HG03354 (cell line): Measurements from ENCODE around the gene EXD3.
"Not testable (repeated sequence)": the region's sequence is repeated elsewhere in the genome, so short reads cannot be mapped to it uniquely, and the experiment has no call there.

Source experiments
- ATAC-seq: cut with Tn5 transposase; IDR thresholded peaks from one replicate; pipeline ENCODE4 v1.9.1; 2021; ENCODE audit warnings: mild to moderate bottlenecking; ENCODE audit not compliant: unreplicated experiment, poor library complexity, severe bottlenecking

The EXD3 gene

DNA sequence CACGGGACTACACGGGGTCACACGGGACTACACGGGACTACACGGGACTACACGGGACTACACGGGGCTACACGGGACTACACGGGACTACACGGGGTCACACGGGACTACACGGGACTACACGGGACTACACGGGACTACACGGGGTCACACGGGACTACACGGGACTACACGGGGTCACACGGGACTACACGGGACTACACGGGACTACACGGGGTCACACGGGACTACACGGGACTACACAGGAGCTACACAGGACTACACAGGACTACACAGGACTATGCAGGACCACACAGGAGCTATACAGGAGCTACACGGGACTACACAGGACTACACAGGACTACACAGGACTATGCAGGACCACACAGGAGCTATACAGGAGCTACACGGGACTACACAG lies 93.4 kb downstream of the EXD3 start:
- not testable (repeated sequence) for ATAC-seq

DNA sequence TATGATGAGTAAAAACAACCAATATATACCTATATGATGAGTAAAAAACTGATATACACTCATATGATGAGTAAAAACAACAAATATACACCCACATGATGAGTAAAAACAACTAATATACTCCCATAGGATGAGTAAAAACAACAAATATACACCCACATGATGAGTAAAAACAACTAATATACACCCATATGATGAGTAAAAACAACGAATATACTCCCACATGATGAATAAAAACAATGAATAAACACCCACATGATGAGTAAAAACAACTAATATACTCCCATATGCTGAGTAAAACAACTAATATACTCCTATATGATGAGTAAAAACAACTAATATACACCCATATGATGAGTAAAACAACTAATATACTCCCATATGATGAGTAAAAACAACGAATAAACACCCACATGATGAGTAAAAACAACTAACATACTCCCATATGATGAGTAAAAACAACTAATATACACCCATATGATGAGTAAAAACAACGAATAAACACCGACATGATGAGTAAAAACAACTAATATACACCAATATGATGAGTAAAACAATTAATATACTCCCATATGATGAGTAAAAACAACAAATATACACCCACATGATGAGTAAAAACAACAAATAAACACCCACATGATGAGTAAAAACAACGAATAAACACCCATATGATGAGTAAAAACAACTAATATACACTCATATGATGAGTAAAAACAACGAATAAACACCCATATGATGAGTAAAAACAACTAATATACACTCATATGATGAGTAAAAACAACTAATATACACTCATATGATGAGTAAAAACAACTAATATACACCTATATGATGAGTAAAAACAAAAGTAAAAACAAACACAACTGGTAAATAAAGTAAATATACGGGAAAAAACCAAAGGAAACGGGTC lies 95.1 kb downstream of the EXD3 start:
- ATAC-seq: not testable (repeated sequence)

DNA sequence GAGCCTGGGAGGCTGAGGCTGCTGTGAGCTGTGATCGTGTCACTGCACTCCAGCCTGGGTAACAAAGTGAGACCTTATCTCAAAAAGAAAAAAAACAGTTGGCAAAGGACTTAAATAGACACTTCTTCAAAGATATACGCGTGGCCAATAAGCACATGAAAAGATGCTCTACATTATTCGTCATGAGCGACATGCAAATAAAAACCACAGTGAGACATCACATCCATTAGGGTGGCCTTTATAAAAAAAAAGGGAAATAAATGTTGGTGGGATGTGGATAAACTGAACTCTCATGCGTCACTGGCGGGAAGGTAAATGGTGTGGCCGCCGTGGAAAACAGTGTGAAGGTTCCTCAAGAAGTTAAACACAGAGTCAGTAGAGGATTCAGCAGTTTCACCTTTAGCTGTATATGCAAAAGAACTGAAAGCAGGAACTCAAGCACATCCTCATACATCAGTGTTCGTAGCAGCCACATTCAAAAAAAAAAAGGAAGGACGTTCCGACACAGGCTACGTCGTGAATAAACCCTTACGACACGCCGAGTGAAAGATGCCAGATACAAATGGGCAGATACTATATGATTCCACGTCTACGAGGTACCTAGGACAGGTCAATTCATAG lies 96.4 kb downstream of the EXD3 start:
- no peak for ATAC-seq

DNA sequence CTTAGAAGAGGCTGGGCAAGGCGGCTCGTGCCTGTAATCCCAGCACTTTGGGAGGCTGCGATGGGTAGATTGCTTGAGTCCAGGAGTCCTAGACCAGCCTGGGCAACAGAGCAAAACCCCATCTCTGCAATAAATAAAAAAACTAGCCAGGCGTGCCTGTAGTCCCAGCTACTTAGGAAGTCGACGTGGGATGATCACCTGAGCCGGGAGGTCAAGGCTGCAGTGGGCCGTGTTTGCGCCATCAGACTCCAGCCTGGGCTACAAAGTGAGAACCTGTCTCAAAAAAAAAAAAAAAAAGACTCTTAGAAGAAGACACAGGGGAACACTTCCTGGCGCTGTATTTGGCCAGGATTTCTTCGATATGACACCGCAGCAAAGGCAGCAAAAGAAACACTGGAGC lies 97.2 kb downstream of the EXD3 start:
- ATAC-seq: no peak

DNA sequence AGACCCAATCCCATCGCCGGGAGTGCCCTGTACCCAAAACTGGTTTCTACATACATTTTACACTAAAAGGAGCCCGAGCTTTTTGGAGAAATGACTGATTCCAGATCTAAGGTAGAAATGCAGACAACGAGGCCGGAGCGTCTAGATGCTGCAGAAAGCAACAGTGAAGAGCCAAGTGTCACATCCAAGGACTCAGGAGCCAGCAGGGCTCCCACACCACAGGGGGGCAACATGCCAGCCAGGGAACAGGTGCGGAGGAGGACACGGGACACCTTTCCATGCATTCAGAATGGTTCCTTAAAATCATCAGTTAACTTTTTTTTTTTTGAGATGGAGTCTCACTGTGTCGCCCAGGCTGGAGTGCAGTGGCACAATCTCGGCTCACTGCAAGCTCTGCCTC lies 97.8 kb downstream of the EXD3 start:
- no peak for ATAC-seq

DNA sequence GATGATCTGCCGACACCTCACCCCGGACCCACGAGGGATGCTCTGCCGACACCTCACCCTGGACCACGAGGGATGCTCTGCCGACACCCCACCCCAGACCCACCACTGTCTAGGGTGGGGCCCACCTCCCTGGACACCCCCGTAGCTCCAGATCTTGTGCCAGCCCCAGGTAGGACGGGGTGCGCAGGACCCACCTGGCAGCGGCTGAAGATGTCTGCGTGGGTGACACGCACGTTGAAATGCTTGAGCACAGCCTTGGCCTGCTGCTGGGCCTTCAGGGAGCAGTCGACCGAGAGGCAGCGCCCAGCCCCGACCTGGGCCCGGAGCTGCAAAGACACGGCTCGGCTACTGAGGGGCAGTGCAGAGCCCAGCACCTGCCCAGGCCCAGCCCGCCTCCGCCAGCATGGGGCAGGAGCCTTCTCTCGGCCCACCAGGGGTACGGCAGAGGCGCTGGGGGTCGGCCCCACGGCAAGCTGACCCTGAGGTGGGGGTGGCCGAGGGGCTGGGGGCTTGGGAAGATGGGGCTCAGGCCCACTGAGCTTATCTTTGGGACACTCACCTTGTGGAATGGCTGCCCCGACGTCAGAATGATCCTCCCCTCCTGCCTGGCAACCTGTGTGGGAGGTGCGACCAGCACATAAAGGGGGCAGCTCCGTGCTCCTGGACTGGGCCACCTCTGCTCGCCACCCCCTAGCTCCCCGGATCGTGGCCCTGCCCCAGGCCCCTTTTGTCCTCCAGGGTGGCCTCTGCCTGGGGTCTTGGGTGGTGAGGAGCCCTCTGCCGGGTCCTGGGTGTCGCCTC lies 99.2 kb downstream of the EXD3 start:
- no peak for ATAC-seq

DNA sequence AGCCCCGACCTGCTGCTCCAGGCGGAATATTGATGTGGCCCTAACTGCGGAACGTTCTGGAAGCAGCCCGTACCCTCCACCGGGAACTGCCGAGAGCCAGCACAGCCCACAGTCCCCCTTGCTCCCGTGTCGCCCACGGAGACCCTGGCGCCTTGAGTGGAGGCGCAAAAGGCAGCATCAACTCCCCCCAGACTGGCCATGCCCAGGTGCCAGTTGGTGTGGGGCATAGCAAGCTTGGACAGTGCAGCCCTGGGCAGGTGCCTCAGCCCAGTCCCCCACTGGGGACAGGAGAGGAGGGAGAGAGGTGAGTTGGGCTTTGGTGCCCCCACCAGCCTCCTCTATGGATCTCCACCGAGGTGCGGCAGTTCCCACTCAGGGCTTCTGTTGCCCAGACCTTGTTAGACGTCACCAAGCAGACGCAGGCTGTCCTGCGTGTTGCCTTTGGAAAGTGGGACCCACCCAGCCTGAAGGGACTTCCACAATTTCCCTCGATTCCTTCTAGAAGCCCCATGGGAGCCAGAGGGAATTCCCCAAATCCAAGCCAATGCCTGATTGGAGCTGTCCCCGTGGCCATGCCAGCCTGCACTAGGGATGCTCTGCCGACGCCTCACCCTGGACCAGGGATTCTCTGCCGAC lies 101.1 kb downstream of the EXD3 start:
- ATAC-seq: no peak

DNA sequence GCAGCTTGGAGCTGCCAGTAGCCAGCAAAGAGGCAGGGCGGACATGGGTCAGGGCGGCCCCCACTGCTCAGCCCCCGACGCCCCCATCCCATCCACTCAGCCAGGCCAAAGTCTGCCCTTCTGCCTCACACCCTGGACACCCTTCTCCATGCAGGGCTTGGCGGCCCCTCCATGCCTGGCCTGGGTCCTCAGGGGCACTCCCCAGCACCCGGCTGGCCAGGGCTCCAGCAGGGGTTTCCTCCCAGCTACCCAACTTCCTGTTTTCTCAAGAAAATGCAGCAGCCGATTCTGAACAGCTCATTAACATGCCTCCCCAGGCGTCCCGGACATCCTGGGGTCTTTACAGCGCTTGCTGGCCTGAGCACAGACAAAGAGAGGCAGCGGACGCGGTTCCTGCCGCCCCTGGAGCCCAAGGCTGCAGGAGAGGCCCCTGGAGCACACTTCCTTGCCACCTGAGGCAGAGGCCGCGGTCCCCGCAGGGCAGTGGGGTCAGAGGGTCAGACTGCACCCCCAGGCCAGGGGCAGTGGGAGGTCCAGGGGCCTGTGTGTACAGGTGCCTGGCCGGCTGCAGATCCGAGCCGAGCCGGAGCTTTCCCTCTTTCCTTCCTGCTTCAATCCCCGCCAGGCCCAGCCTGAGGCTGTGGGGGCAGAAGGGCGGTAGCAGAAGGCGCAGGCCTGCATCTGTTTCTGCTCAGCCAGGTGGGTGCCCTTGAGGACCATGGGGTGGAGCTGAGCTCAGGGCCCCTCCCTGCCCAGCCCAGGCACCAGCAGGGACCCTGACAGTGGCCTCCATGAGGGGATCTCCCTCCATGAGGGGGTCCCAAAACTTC lies 102.2 kb downstream of the EXD3 start:
- ATAC-seq: no peak

DNA sequence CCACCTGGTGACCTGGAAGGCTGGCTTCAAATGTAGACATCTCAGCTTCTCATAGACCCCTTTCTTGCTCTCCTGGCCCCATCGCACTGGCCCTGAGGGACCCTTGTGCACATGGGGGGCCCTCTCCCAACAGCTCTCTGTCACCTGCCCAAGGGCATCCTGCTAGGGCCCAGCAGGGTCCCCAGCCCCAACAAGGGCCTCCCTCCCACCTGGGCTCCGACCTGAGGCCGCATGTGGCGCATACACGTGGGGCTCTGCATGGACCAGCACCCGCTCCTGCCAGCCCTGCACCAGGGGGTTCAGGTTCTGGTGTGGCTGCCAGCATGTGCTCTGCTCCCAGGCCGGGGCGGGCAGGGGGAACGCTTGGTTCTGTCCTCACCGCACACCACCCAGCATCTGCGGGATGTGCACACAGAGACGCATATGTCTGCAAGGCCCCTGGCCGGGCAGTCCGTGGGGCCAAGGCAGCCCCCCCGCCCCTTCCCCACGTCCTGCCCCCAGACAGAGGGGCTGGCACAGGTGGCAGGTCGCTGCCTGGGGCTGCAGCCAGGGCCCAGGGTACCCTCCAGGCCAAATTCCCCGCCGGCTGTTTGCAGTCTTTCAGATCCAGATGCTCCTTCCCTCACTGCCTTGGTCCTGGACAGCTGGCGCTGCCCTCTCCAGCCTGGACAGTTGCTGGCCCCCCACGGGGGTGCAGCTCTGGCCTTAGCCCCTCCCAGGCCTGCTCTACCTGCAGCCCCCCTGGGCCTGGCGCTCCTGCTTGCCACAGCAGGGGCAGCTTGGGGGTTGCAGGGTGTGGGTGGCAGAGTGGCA lies 103.0 kb downstream of the EXD3 start:
- no peak for ATAC-seq

DNA sequence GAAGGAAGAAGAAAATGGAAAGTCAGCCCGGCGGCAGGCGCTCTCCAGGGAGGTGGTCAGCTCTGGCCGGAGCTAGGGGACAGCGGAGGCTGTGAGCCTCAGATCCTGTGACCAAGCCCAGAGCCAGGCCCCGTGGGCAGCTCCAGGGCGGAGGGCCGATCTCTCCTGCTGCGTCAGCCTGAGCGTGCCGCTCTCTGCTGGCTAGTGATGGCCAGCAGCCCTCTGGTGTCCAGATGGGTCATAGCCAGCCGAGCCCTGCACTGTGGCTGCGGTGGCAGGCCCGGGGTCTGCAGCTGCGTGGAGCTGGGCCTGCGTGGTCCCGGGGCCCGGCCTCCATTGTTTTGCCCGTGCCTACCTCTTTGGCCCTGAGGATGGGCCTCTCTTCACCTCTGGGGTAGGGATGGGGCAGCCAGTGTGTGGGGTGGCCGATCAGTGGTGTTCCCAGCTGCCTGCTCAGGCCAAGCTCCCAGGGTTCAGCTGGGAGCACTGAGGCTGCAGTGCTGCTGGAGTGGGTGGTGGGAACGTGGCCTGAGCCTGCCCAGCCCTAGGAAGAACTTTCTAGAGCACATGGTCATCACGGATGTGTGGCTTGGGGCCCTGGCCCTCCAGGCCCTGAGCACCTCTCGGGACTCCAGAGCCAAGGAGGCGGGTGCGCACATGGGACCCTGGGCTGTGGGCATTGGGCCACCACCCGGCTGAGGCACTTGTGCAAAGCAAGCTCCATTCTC lies 103.8 kb downstream of the EXD3 start:
- no peak for ATAC-seq

DNA sequence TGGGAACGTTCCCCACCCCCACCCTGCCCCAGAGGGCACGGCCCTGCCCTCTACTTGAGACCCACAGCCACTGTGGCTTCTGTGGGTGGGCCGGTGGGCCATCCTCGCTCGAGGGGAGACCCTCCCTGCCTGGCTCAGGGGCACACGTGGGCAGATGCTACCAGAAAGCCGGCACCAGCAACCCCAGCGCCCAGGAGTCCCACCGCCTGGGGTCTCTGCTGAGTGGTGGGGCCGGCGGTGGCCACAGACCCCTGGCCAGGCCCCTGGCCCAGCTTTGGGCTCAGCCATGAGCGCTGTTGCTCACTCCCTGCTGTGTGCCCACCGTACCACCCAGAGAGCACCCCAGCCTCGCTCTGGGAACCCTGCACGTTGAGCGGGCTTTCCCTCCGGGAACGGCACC lies 104.4 kb downstream of the EXD3 start:
- no peak for ATAC-seq

DNA sequence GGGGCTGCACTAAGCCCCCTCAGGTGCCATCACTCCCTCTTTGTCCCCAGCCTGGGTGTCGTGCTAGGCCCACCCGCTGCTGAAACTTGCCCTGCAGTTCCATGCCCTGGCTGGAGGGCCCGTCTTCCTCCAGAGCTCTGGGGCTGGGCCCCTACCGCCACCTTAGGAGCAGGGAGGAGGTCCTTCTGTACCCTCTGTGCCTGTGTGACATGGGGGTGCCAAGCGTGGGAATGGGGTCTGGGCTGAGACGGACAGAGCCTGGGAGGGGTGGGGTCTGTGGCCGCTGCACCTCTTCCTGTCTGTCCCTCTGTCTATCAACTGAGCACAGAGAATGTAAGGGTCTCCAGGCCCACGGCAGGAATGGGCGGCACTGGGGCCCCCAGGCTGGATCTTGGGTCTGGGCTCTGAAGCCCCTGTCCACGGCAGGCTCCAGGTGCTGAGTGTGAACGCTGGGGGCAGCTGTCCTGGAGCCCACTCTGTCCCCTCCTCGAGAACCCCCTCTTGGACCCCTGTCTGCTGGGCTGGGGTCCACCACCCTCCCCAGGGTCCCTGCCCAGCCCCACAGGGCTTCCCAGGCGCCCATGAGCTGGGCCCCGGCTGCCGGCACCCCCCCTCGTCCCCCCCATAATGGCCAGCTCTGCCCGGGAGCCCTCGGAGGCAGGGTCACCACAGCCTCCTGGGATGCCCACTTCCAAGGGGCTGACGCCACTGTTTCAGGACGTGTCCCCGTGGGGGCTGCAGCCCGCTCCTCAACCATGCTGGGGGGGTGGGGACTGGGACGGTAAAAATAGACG lies 105.0 kb downstream of the EXD3 start:
- no peak for ATAC-seq

DNA sequence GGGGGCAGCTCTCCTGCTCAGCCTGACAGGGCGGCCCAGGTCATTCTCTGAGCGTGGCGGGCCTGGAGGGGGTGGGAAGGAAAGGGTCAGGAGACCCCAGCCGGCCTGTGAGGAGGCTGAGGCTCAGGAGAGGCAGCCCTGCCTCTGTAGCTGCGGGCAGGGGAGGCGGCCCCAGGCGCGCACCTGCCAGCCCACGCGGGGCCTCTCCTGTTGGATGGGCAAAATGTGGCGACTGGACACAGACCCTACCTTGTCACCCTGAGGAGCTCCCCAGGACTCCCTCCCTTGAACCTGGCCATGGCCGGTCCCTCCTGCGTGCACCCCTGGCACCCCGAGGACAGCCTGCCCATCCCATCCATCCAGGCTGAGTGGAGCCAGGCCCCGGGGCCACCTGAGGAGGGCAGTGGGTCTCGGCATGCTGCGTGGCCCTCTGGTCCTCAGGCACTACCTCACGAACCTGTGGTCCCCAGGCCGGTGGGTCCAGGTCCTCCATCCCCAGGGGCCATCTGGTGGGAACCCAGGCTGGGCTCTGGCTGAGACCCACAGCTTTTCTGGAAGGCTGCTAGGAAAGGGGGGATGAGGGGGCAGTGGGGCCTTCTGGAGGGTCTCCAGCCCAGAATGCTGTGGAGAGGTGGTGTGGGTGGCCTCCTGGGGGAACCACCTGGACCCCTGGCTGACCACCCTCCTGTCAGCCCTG lies 105.8 kb downstream of the EXD3 start:
- ATAC-seq: no peak

DNA sequence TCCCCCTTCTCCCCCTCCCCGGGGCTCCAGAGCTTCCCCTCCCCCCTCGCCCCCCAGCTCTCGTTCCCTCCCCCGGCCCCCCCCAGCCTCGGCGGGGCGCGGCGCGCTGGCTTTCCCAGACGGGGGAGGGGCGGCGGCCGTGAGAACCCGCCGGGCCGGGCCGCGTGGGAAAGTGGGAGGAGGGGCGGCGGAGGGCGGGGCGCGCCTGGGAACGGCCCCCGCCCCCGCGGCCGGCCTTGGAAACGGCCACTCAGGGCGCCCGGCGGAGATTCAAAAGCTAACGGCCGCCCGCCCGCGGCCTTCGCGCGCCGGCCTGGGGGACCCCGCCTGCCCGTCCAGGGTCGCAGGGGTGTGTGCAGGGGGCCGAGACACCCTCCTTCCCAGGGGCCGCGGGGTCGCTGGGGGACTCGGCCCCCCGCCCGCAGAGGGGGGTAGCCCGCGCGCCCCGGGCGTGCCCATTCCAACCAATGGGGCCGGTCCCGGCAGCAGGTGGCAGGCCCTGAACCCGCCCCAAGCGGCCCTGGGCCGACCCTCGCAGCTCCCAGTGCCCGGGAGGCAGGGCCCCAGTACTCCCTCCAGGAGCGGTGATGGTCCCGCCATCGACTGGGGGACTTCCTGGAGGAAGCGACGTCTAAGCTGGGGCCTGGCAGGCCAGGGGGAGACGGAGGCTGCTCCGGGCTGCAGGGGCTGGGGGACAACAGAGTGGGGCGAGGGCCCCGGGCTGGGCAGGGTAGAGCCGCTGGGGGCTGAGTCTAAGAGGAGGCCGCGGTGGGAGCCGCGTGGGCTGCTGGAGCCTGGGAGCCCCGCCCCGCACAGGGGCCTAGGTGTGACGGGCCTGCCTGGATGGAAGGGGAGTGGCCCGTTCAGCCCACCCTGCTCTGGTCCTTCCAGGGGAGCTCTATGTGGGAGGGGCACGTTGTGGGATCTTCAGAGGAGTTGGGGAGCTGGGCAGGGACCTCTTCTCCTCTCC lies 106.7 kb downstream of the EXD3 start:
- no peak for ATAC-seq

DNA sequence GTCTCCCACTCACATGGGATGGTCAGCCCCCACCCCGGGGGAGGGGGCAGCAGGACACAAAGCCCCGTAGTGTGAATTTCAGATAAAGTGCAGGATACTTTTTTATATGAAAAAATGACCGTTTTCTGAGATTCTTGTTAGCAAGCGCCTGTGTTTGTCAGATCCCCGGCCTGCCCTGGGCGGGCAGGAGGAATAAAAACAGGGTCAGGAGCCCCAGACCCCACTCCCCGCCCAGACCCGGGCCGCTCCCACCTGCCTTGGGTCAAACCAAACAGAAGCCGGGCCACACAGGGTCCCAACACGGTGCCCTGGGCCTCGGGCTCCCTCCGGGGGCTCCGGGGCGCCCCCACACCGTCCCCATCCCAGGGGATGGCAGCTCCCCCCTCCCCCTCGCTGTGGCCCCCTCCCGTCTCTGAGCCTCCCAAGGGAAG lies 107.4 kb downstream of the EXD3 start:
- no peak for ATAC-seq
